Uterus (tissue), 2 donors: ENCODE data around the gene NPW.

Source experiments
- POLR2A ChIP-seq, 2 donors: fragments of 450-650 bp; IDR thresholded peaks; one replicate each; pipeline ENCODE4 v1.6.1; 2016; ENCODE audit warnings: antibody characterized with exemption in 2 of 2, mild to moderate bottlenecking in 1 of 2, moderate library complexity in 1 of 2
- TF ChIP-seq, protein P1 (sequence below), 4 experiments: fragments of 200-600 bp in 2 of 4; fragments of 450-650 bp in 2 of 4; sonication (generic) in 2 of 4; IDR thresholded peaks; one replicate each; pipeline ENCODE4 v1.5.1; 2016 to 2019; ENCODE audit warnings: antibody characterized with exemption in 4 of 4, mild to moderate bottlenecking in 2 of 4, moderate library complexity in 1 of 4

DNA sequence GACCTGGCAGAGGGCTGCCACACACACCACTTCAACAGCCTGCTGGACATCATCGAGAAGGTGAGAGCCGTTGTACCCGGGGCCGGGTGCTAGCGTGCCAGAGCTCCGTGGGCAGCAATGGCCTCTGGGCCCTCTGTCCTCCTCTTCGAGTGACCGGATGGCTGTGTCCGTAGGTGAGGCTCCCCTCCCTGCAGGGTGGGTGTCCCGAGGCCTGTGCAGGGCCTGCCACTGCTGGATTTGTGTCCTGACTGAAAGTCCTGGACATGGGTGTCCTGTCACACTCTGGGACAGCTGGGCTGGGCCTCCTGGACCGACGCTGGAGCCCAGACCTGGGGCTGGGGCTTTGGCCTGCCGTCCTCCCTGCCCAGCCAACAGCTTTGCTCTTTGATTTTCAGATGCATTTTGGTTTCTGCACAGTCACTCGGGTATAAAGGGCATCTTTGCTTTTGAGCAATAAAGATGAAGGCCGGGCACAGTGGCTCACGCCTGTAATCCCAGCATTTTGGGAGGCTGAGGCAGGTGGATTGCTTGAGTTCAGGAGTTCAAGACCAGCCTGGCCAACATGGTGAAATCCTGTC is 44.9 kb downstream of the NPW start:
- TF ChIP-seq, protein P1, sequence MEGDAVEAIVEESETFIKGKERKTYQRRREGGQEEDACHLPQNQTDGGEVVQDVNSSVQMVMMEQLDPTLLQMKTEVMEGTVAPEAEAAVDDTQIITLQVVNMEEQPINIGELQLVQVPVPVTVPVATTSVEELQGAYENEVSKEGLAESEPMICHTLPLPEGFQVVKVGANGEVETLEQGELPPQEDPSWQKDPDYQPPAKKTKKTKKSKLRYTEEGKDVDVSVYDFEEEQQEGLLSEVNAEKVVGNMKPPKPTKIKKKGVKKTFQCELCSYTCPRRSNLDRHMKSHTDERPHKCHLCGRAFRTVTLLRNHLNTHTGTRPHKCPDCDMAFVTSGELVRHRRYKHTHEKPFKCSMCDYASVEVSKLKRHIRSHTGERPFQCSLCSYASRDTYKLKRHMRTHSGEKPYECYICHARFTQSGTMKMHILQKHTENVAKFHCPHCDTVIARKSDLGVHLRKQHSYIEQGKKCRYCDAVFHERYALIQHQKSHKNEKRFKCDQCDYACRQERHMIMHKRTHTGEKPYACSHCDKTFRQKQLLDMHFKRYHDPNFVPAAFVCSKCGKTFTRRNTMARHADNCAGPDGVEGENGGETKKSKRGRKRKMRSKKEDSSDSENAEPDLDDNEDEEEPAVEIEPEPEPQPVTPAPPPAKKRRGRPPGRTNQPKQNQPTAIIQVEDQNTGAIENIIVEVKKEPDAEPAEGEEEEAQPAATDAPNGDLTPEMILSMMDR (IDR thresholded peaks at IDR 0.05) = no peak
- TF ChIP-seq POLR2A (IDR thresholded peaks at IDR 0.05) = no peak
